ENCODE data around the gene ITGA2.
"Not testable (repeated sequence)": the region's sequence is repeated elsewhere in the genome, so short reads cannot be mapped to it uniquely, and the experiment has no call there.

The ITGA2 gene

DNA sequence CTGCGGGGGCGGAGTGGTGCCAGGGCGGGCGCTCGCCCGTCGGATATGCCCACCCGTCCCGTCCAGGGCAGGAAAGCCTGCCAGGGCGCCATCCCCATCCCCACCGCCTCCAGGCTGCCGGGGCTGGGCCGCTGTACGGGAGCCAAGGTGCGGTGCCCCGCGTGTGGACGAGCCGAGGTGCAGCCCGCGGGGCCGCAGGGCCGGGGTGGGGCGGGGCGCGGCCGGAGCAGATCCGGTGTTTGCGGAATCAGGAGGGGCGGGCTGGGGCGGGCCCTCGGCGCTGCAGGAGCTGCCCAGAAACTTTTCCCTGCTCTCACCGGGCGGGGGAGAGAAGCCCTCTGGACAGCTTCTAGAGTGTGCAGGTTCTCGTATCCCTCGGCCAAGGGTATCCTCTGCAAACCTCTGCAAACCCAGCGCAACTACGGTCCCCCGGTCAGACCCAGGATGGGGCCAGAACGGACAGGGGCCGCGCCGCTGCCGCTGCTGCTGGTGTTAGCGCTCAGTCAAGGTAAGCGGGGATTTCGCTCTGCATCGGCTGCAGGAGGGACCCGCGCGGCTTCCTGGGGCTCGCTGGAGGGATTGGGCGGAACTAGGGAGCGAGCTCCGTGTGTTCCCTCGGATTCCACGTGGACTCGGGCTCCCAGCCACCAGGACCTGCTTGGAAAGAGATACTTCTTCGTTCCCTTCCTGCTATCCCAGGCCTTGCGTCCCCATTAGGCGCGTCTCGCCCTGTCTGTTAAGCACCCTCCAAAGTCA lies at the start of gene ITGA2:
ITGA2 (plus strand) TSS at position 328 of the 756 bp plus-strand sequence; CDS start at position 445, 117 bp downstream.
- DNase-seq, result peak; percentile 58

DNA sequence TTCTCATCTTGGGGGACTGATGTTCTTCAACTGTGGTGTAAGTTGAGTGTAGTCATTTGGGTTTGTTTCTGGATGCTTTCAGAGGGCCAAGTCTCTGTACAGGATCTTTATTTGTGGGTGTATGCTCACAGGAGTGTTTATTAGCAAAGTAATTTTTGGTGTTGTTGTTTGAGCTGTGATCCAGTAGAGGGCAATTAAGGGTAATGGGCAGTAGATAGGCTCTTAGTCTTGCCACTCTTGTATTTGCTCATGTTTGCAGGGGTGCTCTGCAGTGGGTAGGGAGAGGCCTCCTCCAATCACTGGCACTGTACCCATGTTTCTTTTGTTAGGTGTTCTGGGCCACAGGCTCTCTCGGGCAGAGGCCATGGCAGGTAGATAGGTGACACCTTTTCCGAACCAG lies 45.9 kb upstream of the ITGA2 start:
- no peak for DNase-seq

DNA sequence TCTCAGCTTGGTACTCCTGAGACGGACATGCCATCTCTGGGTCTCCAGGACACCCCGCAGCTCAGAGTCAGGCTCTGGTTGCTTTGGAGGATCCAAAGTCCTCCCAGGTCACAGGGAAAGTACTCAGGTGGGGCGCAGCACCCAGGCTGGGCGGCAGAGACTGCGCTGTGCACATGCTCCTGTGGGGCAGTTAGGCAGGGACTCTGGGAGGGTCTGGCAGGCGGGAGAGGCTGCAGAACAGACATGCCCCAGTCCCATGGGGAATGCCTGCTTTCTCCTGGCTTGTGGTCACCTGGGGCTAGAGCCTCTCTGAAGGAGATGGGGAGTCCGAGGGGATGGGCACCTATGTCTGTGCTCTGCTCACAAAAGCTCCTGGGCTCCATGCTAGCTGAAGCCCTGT lies 45.3 kb upstream of the ITGA2 start:
- DNase-seq, result no peak

DNA sequence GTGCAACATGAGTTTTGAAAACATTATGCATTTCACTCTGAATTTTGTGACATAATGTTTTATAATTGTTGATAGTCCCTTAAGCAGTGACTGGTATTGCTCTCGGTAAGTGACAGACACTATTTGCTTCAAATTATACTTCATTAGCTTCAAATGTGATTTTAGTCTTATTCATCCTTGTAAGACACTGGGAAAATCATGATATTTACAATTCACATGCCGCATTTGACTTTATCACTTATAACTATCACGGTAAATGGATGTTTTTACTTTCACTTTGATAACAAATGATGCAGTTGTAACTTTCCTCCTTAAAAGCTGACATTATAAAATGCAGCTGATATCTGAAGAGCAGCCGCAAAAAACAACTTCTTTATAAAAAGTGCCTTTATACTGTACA lies 44.1 kb upstream of the ITGA2 start:
- DNase-seq, result no peak

DNA sequence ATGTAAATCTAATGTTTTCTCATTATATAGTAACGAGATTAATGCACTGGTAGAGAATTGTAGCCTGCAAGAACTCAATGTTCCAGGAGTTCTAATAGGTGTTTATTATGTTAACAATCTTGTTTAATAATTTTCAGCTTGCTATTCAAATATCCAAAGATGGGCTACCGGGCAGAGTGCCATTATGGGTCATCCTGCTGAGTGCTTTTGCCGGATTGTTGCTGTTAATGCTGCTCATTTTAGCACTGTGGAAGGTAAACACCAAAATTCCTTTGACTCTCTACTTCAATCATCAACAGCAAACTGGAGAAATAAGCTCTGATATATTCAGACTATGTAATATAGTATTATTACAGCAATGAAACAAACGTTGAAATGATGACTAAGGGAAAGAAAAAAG lies 41.9 kb upstream of the ITGA2 start:
- DNase-seq, result no peak

DNA sequence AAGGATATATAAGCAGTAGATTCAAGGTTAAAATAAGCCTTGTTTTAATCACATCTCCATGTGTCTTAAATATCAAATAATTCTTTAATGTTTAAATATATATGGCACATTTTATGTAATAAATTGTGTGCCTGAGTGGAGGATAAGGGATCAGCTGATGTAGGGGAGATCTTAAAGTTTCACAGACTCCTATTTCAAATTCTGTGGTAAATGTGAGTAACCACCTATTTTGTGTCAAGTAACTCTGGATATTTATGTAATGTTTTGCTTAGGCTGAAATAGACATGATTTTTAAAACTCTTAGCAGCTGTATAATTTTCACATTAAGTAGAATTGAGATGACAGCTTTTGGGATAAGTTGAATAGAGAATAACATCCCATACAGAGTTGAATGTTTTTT lies 41.3 kb upstream of the ITGA2 start:
- DNase-seq, result no peak

DNA sequence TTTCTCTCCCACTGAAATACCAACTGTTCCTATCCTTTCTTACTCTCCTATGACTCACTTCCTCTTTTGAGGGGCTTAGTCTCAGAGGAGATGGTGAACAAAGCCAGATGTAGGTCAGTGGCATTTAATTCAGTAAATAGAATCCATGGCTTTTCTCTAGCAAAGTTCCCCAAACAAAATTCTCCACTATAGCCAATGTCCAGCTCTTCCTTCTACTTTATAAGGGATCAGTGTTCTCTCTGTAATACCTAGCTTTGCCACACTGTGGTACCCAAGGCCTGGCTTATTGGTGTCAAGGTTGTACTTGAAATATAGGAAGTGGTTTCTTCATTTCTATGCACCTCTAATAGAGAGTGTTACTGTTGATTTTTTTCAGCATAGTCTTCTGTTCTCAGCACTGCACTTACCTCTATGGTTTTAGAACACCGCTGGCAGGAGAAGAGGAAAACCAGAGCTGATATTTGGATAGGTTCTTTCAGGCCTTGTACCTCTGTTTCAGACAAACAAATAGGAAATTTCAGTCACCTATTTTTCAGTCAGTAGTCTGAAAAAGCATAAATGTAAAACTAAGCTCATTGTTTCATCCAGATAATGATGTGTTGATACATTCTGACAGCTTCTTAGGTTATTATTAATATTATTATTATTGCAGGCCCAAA lies 40.6 kb upstream of the ITGA2 start:
- peak; percentile 71 for DNase-seq

DNA sequence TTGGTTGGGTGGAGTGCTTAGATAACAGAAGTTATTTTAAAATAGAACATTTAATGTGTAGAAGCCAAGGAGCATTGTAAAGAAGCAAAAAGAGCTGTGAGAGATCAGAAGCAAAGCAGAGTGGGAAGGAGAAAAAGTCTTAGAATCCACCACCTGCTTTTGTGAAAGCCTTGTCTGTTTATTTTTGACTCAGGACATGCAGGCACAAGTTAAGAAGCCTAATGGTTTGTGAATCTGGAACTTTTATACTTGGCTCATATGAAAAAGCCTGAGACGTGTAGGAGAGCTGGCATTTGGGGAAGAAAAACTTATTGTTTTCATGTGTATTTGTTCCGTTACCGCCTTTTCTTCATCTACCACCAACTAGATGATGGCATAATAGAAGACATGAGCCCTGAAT lies 38.5 kb upstream of the ITGA2 start:
- DNase-seq, result no peak

DNA sequence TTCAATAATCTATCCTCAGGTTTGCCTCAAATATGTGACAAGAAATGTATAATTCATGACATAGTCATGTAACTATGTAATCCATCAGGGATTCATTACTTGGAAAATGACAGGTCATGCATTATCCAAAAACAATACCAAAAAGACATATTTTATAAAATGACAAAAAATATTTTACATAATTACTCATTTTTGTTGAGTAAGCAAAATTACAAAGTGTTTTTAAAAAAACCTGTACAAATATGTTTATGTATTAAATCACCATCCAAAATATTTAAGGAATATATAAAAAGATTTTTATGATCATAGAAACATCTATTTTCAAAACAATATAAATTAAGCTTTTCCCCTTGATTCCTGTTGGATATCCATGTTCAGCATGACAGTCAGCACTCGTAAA lies 36.7 kb upstream of the ITGA2 start:
- no peak for DNase-seq

DNA sequence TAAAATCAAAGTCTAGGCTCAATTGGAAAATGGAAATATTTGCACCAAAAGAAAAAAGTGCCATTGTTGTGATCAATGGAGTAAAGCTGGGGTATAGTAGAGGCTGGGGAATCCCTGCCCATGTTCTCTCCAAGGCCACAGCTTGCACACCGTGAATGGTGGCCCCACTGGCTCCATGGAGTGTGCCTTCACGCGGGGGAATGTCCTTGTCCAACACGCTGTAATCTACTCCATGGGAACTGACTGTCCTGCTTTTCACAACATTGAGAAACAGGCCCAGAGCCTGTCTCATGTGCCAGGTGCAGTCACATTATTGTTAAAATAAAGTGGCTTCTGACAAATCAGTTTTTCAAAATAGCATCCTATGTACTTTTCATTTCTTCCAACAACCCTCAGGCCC lies 33.1 kb upstream of the ITGA2 start:
- DNase-seq, result no peak

DNA sequence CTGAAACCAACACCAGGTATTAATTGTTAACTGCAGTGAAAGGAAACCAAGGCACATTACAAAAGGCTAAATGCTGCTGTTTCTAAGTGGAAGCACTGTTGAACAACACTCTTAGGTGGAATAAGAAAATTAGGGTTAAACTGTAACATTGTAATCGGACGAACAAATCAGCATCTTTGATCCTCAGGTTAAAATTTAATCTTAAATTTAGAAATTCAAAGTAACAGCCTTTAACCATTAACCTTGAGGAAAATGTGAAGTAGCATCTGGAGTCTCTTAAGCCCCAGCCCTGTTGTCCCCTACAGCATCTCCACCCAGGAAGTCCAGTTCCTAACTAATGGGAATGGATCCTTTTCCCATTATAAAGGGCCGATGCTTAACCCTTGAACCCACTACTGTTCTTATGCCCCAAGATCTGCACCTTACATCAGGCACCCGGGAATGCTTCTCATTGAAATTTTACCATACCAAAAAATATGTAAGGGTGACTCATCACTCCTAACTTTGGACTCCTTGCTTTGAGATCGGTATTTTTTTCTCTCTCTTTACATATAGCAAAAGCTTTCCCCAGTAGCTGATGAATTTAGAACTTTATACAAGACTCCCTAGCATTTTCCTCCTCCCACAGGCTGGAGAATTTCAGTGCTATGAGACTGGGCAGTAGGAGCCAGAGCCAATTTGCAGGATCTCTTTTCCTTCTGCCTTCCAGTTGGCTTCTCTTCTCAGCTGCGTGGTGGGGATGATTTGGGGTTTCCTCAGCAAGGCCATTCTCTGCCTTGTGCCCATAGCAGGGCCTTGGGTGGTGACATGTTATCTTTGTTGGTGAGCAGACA lies 32.0 kb upstream of the ITGA2 start:
- DNase-seq, result no peak

DNA sequence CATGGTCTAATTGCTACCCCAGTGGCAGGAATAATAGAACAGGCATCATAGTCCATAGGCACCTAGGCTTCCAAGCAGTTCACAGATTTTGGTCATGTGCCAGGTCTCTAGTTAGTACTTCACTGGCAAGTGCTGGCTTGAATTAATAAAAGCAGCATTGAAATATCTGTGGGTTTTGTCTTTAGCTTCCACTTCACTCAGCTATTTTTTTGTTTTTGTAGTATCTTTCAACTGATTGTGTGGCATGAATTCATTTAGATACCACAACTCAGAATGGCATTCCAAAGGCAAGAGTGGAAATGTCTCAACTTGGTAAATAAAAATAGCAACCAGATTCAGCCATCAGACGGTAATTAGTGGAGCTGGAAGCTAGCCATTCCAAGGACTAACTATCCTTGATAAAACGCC lies 27.9 kb upstream of the ITGA2 start:
- DNase-seq, result peak; percentile 49

DNA sequence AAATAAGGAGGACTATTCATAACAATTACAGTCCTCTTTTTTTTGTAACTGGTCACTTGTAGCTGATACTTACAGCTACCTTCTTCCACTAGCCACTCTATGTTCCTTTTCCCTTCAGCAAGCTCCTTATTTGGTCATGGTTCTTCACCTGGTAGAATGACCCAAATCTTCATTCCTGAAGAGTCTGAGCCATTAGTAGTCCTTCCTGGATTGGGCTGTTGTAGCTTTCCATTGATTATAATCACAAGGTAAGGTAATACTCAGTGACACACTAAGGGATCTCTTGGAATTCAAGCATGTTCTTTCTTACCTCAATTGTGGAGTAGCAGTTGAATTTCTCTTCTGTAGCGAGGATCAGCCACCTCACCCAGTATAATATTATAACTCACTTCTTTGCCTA lies 25.5 kb upstream of the ITGA2 start:
- DNase-seq, result no peak

DNA sequence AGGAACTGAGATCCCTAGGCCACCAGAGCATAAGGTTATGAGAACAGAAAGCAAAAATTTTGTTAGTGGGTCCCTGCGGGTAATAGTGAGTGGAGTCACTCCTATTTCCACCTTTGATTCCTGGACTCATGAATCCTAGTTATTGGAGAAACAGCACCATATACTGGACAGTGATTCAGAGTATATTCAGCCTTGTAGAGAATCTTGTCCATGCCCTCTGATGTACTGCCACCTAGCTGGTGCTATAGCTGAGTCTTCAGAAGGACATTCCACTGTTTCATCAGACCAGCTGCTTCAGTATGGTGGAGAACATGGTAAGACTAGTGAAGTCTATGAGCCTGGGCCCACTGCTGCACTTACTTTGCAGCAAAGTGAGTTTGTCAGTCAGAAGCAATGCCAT lies 25.0 kb upstream of the ITGA2 start:
- DNase-seq, result no peak

DNA sequence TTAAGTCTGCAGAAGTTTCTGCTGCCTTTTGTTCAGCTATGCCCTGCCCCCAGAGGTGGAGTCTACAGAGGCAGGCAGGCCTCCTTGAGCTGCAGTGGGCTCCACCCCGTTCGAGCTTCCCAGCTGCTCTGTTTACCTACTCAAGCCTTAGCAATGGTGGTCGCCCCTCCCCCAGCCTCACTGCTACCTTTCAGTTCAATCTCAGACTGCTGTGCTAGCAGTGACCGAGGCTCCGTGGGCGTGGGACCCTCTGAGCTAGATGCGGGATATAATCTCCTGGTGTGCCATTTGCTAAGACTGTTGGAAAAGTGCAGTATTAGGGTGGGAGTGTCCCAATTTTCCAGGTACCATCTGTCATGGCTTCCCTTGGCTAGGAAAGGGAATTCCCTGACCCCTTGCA lies 13.0 kb upstream of the ITGA2 start:
- not testable (repeated sequence) for DNase-seq

DNA sequence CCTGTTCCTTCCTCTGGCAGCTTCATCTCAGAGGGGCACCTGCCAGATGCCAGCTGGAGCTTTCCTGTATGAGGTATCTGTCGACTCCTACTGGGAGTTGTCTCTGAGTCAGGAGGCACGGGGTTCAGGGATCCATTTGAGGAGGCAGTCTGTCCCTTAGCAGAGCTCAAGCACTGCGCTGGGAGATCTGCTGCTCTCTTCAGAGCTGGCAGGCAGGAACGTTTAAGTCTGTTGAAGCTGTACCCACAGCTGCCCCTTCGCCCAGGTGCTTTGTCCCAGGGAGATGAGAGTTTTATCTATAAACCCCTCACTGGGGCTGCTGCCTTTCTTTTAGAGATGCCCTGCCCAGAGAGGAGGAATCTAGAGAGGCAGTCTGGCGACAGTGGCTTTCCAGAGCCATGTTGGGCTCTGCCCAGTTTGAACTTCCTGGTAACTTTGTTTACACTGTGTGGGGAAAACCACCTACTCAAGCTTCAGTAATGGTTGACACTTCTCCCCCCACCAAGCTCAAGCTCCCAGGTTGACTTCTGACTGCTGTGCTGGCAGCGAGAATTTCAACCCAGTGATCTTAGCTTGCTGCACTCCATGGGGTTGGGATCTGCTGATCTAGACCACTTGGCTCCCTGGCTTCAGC lies 11.8 kb upstream of the ITGA2 start:
- no peak for DNase-seq

DNA sequence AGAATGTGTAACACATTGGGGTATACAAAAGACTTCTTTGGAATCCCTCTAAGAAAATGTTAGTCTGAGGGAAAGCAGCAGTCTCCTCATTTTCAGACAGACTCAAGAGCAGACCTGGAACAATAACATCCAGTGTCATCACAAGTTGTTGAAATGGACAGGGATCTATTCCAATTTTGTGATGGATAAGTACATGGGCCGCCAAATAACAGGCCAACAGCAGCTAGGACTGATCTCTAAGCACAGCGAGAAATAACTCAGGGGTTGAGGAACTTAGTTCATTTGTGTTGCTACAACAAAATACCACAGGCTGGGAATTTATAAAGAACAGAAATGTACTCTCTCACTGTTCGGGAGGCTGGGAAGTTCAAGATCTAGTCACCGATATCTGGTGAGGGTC lies 7.6 kb upstream of the ITGA2 start:
- DNase-seq, result no peak

DNA sequence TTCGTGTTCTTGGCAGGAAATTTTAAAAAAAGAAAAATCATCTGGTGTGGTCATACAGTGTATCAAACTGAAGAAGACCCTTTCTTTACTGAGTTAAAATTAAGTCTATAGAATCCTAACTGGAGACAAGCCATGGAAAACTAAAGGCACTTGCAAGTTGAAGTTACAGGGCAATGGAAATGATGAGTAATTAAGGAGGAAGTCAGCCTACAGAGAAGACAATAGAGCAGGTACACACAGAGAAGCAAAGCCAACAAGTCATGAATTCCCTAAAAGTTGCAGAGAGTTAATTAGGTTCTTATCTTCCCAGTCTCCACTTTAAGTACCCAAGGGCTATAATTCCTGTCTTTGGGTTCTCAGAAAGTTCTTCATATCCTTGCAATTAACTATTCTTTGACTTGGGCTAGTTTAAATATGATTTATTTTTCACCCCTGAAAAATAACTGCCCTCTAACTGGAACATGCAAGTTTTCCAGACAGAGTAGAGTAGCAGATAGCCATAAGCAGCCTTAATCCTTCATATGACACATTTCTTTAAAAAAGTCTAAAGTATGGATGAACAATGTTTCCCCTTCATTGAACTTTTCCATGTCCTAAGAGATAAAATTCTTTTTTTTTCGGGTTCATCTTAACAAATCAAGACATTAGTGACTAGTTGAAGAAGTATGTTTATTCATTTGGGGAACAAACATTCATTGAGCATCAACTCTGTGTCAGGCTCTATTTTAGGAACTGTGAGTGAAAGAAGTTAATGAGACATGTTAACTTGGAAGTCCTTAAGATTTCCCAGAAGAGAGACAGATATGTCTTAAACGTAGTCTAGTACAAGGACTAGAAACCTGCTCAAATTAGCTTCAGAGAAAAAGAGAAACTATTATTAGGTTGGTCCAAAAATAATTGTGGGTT lies 5.2 kb upstream of the ITGA2 start:
- no peak for DNase-seq

DNA sequence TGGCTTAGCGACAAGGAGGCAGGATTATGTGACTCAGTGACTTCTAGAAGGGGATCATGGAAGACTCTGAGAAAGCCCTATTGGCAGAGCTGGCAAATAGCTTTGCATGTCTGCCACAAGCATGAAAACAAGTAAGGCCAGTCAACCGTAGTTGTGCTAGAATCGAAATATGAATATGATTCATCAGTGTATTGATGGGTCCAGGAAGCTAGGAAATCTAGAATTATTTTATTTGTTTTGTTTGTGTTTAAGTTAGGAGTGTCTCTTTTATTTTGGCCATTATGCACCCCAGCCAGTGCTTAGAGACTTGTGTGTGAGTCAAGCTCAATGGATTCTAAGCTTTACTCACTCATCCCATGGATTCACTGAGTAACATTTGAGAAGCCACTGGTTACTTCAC lies 3.8 kb upstream of the ITGA2 start:
- no peak for DNase-seq

DNA sequence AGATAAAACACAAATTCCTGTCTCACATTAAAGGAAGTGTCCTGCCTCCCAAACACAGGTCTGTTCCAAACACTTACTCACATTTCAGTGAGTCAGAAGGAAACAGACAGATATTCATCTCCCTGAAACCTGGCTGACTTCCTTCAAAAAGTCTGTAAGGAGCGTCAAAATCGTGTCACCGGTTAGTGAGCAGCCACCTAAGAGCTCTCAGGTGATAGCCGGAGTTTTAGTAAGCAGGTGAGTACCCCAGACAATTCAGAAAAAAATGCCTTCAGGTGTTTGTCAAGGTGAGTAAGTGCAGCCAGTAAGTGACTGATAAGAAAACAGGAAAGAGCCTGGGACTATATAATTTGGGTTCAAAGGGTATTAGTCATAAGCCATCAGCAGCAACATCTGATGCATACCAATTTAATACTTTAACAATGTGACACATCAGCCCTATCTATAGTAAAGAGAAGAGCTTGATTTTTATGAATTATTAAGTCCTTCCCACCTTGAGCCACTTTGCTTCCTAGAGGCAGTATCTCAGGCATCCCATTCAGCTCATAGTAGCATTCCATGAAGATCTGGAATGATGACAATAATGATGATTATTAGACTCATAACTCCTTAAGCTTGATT lies 1.3 kb upstream of the ITGA2 start:
- no peak for DNase-seq

DNA sequence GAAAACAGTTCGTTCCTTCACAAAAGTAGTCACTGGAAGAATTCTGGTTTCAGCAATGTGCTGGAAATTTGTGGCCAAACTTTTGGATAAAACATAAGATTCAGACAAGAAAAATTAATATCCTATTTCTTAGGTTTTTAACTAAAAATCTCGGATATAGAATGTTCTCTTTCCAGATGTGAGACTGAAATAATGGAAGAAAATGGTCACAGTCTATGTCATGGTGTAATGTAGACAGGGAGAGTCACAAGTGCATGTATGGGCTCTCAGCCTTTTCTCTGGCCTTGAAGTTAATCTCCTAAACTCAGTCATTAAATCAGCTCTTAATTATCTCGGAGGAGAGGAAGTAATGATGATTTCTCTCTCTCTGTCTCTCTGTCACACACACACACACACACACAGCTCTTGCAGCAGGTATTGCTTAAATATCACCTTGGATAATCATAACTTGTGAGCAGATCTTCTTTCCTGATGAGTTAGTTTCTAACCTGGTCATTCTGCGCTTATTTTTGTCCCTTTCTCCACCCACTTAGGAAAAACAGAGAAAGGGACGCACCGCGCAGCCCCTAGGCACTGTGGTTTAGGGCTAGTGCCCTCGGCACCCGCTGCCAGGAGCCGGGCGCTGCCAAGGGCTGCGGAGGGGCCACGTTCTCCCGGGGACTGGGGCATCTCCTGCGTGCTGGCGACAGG lies 672 bp upstream of the ITGA2 start:
- no peak for DNase-seq
